GM19035 (cell line): ENCODE measurements around the gene CTIF.

ENCODE experiments used
- ATAC-seq: cut with Tn5 transposase; IDR thresholded peaks from one replicate; pipeline ENCODE4 v1.9.1; 2021; ENCODE audit not compliant: unreplicated experiment

CTIF gene

DNA sequence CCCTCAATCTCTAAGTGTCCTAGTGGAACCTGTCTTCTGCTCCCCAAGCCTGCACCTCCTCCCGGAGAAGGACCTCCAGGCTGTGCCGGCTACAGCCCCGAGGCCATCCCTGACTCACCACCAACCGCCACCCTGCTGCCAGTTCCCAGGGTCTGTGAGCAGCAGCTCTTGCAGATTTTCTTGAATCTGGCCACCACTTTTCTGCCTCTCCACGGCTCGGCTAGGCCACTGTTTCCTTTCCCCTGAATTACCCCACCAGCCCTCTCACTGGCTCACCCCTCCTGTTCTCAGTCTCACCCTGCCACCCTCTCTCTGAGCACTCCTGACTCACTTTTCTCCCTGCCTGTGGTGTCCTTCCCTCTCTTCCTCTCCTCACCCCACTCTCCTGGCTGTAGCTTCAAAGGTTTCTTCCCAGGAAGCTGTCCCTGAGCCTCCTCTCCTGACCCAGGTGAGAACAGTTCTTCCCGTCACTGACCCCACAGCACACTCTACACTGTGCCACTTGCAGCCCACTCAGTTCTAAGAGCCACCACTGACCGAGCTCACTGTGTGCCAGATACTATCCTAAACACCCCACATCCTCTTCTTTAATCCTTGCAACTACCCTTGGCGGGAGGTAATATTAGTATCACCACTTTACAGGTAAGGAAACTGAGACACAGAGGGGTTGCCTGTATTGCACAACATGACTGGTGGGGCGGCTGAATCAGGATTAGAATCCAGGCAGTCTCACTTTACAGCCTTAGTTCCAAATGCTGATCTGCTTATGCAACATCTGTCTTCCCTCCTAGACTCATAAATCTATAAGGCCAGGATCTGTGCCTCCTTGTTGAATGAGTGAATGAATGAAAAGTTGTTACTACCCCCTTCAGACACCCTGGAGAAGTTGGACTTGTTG is 300.3 kb downstream of the CTIF start:
- no peak for ATAC-seq

DNA sequence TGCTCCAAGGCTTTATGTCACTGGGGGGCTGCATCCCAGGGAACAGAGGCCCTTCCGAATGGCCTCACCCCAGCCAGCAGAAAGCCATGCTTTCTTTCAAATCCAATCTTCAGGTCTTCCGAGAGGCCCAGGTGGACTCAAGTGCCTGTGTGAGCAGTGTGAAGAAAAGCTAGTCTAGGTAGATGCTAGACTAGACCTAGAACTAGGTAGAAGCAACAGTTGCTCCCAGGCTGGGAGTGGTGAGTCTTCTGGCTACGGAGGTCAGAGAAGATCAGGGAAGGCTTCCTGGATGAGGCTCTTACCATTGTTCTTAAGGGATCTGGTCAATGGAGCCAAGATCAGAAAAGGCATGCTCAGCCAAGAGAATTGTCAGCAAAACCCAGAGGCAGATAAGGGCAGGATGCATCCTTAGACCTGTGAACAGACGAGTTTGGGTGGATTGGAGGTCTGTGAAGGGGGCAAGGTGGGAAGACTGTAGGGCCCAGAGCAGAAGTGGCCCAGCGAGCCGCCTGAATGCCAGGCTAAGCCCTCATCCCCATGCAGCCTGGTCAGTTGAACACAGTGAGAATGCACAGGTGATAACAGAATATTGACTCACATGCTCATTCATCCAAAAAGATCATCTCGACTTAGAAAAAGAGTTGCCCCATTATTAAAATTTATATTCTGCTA is 301.1 kb downstream of the CTIF start:
- ATAC-seq = no peak

DNA sequence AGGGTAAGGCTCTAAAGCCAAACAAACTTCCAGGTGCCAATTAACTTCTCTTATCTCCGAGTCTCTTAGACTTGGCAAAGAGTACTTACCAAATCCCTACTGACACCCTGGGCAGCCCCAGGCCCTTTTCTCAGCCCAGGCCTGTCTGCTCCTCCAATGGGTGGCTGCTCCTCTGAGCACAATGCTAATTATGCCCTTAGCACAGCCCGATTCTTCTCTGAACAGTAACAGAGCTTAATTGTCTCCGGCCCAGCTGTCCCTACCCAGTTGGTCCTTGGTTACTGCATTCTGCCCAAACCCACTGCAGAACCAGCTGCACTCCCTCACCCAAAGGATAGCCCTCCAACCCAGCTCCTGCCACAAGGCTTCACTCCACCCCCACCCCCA is 301.7 kb downstream of the CTIF start:
- no peak for ATAC-seq

DNA sequence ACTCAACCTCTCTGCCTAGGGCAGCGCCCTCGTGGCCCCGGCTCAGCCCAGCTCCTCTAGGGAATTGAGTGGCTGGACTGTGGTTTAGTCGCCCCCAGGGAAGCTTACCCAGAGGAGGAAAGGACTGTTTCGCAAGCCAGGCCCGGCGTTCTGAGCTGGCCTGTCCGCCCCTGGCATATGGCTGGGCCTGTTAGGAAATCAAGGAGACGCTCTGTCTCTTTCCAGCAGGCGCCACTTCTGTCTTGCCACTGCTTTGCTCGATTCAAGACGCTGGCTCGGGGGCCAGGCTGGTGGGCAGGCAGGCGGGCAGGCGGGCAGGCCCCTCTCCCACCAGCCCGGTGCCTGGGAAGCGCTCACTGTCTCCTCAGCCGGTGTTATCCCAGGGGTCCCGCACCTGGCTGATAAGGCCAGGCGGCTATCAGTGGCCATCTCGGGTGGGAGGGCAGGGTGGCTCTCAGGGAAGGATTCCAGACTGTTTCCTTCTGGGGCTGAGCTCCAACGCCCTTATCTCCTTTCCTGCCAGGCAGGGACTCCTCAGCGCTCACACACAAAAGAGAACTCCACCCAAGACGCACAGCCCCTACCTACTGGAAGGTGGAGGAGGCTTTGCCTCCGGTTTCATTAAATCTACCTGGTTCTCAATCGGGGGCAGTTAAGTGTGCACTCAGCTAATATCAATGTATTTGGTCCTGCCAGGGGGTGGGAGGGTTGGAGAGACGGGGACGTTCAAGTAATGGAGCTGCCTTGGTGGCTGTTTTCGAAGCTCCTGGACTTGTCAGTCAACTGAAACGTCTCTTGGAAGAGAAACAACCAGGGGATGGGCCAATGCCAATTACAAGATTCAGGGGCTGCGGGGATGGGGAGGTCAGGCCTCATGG is 302.8 kb downstream of the CTIF start:
- no peak for ATAC-seq

DNA sequence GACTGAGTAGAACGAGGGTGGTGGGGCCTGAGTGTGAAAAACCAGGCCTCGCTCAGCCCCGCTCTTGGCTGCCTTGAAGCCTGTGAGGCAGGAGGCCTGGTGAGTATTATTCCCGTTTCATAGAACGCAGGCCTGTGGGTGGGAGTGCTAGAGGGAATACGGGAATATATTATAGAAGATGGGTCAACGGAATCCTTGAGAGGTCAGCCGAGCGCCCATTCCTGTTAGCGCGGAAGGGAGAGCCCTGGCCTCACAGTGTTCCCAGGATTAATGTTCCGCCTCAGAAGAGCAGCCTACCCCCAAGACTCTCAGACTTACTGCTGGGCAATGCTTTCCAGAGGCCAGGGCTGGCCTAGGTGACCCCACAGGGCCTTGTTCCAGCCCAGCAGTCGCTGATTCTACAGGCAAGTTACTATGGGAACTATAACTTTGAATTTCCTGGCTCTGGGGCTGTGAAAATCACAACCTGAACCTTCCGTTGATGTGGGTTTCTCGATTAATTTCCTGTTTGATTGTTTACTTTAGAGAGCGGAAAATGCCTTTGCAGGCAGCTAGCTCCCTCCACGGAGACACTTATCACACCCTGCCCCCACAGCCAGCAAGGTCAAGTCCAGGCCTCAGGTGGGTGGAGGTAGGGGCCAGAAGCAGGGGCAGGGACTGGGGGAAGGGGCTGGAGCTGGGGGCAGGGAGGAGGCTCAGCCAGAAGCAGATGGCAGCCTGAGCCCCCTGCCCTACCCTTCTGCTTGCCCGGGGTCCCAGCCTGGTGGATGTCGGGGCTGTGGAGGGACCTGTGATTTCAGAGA is 303.6 kb downstream of the CTIF start:
- ATAC-seq = no peak

DNA sequence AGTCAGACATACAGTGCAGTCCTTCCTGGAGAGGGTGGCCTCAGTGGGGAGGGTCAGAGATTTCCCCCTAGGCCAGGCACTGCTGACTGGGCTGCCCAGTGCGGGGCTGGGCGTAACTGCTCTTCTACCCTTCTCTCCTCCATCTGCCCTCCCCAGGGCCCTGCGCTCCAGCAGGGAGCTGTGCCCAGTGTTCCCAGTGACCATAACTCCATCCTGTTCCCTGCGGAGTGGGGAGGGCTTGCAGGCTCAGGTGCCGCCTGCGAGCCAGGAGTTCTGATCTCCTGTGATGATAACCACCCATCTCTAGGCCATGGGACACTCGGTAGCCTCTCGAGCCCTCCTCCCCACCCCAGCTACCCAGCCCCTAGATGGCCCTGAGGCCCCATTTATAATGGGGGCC is 304.3 kb downstream of the CTIF start:
- no peak for ATAC-seq

DNA sequence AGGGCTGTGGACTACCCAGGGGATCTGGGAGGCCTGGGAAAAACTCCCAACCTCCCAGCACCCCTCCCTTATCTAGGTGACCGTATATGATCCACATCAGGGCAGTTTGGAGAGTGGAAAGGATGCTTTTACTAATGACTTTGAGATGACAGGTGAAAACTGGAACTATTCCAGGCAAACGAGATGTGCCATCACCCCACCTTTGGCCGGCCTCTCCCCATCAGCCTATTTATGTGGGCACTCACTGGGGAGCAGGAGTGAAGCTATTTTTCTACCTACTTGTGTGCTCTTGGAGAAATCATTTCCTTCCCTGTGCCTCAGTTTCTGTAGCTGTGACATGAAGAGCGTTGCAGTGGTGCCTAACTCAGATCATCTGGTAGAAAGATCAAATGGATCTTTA is 304.8 kb downstream of the CTIF start:
- ATAC-seq = no peak

DNA sequence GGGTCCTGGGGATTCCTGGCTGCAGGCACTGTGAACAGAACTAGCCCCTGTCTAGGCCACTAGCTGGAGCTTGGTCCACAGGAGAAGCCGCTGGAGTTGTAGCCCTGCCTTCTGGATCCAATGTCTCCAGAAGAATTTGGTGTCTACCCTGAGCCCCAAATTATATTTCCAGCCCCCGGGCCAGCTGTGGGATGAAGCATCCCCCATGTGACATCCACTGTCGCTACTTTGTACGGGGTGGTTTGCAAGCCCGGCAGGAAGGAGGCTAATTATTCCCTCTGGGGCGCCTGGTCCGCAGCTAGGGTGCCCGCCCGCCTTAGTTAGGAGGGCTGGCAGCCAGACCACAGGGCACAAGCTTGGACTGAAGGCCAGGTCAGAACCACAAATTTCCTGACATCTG is 305.4 kb downstream of the CTIF start:
- ATAC-seq = no peak

DNA sequence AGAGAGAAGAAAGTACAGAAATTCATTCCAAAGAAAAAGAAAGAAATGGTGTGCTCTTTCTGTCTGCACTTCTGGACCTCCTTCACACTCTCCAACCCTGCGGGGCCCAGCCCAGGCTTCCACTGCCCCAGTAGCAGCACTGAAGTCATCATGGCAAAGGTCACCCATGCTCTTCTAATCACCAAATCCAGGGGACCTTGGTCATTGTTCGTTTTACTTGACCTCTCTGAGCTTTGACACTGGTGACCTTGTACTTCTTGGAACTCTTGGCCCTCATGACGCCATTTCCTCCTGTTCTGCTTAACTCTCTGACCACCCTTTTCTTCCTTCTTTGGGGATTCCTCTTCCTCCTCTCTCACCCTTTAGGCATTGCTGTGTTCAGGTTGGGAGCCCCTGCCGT is 306.3 kb downstream of the CTIF start:
- no peak for ATAC-seq

DNA sequence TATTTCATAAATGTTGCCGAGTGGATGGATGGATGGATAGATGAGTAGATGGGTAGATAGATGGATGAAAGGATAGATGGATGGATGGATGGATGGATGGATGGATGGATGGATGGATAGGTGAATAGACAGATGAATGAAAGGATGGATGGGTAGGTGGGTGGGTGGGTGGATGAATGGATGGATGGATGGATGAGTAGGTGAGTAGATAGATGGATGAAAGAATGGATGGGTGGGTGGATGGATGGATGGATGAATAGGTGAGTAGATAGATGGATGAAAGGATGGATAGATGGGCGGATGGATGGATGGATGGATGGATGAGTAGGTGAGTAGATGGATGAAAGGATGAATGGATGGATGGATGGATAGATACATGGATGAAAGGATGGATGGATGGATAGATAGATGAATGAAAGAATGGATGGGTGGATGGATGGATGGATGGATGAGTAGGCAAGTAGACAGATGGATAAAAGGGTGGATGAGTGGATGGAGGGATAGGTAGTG is 307.6 kb downstream of the CTIF start:
- no peak for ATAC-seq

DNA sequence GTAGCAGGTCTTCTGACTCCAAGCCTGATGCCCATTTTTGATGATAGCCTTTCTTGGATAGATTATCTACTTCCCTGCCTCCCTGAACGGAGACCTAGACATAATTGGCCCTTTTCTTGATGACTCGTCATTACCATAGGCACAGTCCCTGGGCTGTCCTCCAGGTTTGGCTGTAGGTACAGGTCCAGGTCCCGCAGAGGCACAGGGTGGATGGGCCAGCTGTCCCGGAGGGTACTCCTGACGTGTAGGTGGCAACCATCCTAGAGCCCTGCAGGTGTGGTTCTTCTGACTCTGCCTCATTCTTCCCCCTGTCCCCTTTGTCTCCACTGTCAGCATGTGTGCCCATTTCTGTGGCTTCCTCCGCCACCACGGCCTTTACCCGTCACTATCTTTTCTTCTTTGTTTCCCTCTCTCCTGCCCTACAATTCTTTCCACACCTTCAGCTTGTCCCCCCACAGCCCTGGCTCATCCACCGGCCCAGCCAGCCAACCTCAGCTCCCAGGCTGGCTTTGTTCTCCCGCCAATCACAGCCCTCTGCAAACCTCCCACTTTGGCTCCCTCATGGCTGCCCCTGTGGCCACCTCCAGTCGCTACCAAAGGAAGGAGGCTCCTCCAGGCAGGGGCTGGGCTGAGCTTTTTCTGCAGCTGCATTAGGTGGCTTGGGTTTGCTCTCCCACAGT is 309.1 kb downstream of the CTIF start:
- ATAC-seq = no peak

DNA sequence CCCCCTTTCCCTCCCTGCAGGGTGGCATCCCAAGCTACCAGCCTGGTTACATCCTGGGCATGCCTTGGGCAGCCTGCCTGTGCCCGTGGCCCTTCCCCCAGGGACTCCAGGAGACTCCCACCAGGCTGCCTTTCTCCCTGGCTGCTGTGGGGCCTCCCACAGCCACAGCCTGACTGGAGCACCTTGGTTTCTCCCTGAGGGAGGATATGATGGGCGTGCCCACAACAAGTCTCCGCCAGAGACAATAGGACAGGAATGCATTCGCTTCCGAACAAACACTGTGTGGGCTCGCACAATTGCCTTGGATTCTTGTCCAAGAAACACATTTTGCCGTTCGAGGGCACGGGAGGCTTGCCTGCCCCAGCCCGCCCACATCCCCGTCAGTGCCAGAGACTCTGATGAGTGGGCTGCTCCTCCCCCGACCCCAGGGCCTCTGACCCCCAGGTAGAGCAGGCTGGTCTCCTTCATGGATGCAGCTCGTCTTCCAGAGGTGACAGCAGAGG is 309.9 kb downstream of the CTIF start:
- ATAC-seq = no peak

DNA sequence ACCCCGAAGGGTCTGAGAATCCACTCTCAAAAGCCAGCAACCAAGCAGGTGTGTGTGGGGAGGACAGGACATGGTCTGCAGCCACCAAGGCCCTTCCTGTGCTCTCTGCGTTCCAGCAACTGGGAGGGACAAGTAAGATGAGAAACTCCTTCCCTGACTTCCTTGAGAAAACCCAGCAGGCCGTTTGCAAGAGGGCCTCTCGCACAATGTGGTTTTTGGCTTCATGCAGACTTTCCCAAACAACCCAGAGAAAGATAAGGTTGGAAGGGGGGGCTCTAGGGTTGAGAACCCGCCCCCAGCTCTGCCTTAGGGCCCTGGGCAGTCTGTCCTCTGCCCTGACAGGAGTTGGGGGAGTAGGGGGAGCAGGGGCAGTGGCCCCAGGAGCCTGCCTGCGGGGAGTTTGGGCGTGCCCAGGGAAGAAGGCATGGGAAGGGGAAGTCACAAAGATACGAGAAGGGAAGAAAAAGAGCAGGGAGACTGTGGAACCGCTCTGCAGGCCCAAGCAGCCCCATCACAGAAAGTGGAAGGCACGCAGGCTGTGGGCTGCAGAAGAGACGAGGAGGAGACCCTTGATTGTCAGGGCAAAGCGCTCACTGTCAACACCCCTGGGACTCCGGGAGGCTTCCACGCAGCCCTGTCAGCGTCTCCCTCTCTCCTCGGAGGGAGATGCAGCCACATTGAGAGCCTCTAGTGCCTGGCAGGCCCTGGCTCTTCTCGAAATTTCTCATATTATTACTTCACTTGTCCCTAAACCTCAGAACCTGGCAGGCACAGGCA is 312.2 kb downstream of the CTIF start:
- ATAC-seq = no peak

DNA sequence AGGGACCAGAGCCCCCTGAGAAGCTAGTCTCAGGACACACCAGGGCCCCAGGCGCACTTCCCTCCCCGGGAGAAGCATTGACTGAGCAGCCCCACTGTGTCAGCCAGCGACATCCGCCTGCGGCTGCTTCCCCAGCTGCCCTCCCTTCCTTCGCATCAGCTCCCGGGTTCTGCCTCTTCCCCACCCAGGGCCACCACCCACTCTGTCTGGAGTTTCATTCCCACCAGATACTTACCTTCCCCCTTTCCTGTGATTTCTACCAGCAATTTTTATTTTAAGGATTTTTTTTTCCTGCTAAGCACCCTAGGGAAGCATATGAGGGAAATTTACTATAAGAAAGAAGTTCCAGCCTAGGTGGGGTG is 312.7 kb downstream of the CTIF start:
- ATAC-seq = no peak

DNA sequence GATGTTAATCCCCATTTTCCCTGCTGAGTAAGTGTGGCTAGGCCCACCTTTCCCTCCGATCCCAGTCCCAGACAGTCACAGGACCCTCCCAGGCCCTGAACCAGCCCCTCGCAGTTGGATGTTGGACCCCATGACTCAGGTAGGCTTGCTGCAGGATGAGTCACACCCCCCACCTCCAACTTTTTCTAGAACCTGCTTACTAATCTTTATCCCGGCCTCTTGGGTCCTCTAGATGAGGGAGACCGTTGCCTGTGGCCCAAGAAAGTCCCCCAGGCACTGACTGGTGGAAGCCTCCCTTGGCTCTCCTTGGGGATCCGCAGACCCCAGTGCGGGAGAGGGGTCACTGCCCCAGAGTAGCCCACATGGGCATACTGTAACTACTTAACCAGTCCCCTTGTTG is 313.5 kb downstream of the CTIF start:
- ATAC-seq = no peak

DNA sequence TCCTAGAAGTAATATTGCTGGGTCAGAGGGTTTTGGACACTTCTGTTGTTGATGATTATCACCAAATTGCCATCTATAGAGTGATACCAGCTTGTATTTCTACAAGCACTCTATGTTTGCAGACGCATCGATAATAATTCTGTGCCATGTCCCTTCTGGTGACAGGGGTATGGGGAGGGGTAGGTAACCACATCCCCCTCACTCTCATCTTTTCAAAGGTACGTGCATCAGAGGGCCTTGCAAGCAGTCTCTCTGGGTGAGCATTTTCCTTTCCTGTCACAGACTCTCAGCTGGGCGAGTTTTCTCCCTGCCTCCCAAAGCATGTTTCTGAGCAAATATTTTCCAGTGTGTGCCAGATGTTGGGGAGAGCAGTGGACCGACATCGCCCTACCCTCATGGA is 314.0 kb downstream of the CTIF start:
- ATAC-seq = no peak

DNA sequence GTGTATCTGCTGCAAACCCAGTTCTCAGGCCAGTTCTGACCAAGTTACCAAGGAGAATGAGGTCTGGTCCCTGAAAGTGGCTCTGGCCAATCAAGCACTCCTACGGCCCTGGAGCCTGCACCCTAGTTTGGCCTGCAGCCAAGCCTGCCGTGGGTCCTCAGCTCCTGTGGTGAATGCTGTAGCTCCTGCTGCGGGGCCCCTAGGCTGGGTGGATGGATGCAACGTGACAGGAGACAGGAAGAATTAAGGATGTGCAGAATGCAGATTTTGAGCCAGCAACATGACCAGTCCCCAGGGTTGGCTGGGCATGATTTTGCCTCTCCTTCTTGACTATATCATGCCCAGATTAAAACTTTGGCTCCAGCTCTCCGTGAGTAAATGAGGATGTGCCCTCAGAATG is 314.8 kb downstream of the CTIF start:
- no peak for ATAC-seq

DNA sequence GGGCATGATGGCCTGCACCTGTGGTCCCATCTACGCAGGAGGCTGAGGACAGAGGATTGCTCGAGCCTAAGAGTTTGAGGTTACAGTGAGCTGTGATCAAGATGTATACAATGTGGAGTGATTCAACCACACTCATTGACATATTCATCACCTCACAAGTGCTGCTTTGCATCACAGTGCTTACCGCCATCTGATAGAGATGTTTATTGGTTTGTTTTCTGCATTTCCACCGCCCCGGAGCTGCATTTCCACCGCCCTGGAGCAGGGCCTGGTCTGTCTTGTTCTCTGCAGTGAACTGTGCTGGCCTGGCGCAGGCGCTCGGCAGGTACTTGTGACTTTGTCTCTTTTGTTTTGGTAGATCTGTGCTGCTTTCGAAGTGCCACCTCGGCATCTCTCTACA is 315.9 kb downstream of the CTIF start:
- ATAC-seq = no peak
